CD4-positive, alpha-beta T cell treated with Interleukin-15 for 1 hour (primary cell): ENCODE results near the gene S100A10.

Experiments
- DNase-seq: peaks from one replicate; pipeline ENCODE4 v3.0.0-alpha.2; 2020

The S100A10 gene, protein sequence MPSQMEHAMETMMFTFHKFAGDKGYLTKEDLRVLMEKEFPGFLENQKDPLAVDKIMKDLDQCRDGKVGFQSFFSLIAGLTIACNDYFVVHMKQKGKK

DNA sequence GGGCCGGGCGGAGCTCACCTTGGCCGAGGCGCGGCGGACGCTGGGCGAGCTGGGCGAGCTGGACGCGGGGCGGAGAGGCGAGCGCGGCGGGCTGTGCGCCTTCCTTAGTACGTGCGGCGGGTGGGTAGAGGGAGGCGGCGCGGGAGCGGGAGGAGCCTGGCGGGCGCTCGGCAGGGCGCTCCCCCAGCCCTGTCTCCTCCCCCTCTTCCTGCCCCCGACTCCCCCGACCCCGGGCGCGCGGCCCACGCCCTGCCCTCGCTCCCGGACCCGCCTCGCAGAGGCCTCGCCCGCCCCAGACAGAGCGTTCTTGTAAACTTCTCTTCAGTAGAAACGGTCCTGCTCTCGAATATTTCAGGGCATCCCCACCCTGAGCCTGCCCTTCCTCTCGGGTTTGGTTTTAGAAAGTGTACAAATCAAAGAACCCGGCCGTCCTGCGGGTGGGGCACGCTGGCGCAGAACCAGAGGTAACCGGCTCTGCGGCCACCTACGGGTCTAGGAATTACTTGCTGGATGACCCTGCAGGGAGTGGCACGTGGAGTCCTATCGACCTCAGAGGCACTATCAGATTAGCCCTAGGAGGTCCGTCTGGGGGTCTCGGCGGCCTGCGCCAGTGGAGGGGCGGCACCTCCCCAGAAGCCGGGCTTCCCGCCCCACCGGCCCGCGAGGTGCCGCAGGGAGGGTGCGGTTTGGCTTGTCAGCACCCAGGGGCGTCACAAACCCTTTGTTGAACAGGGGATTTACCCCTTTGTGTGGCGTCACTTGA is at the start of gene S100A10:
Gene S100A10 (minus strand): TSS at position 126 of the 763 bp plus-strand sequence. CDS start 7,629 bp downstream, outside the sequence.
- peak; percentile 85 for DNase-seq

DNA sequence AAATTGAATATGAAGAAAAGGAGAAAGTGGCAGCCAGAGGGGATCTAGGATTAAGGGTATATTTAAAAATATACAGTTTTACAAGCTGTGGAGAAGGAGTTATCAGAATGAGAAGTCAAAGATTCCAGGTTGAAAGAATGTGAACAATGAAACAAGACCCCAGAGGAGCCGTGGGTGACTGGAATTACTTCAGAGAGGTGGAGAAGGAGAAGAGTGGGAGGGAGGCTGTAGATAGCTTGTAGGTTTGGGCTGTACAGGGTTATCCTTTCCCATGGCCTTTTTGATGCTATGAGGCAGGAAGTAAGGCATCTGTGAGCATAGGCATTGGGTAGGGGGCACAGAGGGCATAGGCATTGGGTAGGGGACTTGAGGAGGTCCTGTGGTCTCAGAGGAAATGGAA is 48.4 kb upstream of the S100A10 start:
- no peak for DNase-seq

DNA sequence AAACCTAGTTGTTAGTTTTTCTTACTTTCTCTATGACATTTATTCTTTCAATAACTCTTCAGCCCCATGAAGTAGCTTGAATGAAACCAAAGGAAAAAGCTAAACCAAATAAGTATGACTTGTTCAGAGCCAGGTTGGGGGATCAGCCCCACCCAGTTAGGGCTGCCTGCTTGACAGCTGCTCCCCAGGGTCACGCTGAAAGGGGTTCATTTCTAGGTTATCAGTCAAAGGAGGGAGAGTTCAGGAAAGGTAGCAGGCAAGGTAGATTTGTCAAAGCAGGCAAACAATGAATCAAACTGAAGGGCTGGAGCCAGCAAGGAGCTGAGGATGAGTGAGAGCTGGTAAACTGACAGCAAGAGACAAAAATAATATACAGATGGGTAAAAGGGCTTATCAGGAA is 46.2 kb upstream of the S100A10 start:
- no peak for DNase-seq

DNA sequence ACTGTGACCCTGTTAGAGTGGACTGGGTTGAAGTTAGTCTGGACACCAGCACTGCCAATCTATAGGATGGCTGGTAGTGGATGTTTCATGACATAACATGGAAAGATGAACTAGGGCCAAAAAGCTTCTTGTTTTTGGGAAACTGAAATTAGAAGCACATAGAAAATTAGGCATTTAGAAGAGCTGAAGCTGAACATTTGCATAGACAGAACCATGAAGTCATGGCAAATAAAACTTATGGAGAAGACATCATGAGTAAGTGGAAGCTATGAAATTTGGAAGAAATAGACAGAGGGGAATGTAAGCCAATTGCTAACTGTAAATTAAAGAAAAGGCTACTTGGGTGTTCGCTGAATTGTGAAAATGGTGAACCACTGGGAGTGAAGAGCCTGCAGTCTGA is 45.8 kb upstream of the S100A10 start:
- DNase-seq = no peak

DNA sequence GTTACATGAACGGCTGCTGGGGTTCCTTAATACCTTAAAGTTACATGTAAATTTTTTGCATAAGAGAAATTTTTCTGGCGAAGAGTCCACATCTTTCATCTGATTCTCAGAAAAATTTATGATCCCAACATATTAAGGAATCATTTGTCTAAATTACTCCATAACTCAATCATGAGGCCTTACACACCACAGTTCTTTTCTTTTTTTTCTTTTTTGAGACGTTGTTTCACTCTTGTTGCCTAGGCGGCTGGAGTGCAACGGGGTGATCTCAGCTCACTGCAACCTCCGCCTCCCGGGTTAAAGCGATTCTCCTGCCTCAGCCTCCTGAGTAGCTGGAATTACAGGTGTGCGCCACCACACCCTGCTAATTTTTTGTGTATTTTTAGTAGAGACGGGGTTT is 45.2 kb upstream of the S100A10 start:
- no peak for DNase-seq

DNA sequence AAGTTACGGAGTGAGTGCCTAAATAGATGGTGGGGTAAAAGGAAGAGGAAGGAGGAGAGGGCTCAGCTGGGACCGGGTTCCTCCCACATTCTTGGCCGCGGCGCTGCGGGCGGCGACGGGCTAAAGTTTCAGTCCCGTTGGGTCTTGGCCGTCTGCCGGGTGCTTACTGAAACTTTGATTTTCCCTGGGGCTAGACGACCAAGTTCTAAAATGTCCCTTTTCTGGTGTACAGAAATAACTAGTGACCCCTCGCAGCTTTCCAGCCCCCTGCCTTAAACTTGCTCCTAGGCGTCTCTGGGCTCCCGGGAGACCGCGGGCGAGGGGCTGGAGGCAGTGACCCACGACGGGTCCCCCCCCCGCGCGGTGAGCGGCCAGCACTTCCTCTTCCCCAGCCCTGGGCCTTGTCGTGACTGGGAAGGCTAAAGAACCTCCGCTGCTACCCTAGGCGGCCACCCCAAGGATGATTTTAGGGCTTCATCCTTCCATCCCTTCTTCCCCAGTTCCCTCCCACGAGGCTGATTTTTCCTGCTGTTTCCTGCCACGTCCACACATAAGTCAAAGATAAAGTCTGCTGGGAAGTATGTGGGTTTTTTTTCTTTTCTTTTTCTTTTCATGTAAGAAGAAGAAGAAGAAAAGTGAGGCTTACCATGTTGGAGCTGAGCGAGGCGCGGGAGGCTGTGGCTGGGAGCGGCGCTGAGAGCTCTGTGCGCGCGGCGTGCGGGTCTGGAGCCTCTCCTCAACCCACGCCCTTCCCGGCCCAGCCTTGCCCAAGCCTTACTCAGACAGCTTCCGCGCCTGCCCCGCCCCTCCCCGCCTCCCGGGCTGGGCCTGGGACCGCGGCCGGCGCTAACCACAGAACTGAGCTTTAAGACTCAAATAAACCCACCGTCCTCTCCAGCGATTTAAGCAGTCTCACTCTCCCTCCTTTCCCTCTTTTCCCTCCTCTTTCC is 42.9 kb upstream of the S100A10 start, which contains the start of gene S100A11:
Gene S100A11 (minus strand): TSS at position 738 of the 950 bp plus-strand sequence. CDS start 89 bp downstream, at position 649.
- DNase-seq = peak; percentile 81

DNA sequence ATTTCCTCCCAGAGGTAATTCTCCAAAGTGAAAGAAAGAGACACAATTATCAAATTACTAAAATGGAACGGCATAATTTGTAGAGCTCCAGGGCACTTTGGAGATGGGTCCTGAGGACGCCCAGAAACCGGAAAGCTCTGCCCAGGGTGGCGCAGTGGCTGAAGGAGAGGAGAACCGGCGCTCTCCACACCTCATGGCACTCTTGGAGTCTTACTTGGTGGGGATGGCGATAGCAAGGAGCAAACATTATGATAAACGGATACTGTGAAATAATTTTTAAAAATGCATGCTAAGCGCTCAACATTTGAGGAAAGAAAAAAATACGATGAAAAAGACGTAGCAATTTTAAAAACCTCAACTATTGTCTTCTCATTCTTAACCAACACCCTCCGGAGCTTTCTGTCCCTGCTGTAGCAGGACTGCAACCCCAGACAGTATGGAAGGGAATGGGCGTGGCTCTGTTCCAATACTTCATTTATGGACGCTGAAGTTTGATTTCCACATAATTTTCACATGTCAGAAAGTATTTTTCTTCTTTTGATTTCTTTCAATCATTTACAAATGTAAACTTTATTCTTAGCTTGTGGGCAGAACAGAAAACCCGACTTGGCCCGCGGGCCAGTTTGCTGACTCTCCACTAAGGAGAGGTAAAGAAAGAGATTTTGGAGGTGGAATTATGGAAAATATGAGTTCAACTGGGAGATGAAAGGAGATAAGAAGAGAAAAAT is 42.0 kb upstream of the S100A10 start:
- DNase-seq = no peak

DNA sequence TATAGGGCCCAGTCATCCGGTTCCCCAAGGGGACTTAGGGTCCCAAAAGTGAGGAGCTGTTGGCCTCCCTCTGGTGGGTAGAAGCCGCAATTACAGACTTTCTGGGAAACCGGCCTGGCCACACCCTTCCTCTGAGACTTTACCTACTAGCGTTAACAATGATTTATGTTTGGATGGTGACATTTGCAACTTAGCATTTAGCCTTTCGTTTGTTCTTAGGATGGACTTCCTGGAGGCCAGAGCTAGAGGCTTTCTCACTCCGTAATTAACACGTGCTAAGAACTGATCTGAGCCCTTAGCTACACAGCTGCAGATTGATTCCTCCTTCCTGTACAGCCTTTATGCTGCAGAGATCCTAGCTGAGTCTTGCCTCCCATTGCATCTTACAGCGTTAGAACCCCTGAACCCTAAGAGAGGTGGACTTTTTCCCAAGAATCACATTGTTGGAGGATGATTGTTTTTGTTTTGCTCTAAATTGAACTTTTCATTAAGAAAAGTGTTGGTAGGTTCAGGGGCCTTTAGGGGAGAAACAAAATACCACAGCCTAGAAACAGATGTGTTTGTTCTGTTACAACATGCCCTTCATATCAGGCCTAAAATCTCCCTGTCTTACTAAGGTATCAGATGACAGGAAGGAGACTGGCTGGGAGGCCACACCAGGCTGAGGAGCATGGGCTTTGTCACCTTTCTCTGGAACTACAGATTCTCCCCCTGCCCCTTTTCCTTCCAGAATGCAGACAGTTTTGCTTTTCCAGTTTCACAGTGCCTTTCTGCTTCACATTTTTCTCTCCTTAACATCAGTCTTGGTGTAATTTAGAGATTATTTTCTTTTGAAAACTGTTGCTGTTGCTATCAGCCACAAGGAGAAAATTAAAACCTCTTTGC is 41.2 kb upstream of the S100A10 start:
- peak; percentile 72 for DNase-seq

DNA sequence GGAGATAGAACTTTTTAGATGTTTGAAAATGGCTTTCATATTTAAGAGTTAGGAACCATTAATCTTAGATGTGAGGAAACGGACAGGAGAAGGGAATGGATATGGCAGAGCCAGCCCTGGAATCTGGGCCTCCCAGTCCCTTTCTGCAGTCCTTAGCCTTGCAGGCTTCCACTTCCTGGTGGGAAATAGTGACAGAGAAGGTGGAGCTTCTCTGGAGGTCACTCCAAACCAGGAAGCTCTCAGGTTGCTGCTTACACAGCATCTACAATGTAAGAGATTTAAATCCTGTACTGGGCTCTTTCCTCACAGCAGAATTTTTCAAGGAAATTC is 40.6 kb upstream of the S100A10 start:
- DNase-seq = no peak

DNA sequence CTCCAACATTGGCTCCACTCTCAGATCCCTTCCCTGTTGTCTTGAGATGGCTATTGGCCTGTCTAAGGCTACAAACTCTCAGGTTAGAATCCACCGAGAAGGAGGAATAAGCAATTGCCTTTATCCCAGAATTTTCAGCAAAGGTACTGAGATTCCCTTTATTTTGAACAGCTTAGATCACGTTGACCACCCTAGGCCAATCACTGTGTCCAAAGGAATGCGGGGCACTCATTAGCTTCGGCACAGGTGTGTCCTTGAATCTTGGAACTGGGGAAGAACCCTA is 36.2 kb upstream of the S100A10 start:
- DNase-seq = no peak

DNA sequence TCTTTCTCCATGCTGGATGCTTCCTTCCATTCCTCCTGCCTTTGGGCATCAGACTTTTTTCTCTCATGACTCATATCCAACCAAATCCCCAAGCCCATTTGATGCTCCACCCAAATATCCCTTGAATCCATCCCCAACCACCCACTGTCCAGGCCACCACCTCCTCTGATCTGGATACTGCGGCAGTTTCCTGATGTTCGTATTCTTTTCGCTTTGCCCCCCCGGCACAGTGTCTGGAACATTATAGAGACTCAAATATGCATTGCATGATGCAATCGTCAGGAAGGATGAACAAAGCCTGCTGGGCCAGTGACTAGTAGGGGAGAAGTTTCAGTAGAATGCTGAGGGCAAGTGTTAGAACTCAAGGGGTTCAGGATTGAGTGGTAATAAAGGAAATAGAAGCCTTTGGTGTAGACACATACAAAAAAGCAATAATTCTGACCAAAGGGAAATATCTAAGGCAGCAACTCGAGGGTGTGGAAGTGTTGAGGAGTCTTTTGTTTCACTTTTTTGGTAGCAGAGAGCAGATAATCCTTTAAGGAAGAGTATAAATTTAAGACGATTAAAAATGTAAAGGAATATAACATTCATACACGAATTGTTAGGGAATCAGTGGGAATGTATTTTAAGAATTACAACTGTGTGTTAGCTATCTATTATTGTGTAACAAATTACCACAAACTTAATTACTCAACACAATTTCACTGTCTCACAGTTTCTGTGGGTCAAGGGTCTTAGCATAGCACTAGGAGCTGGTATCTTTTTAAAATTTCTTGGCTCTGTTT is 35.7 kb upstream of the S100A10 start:
- DNase-seq = no peak

DNA sequence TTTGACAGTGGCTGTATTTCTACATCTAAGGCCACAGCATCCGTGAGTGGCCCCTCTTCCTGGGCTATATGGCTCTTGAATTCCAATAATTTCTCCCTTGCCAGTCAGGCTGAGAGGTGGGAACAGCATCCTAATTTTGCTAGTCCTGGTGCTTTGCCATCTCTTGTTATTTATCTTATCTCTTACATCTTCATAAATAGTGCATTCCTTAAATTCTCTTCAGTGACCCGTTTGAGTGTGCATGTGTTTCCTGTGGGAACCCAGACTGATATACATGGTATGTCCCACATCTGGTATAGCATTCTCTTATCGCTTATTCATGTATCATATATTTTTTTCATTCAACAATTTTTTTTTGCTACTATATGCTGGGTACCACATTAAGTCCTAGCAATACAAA is 33.2 kb upstream of the S100A10 start:
- no peak for DNase-seq

DNA sequence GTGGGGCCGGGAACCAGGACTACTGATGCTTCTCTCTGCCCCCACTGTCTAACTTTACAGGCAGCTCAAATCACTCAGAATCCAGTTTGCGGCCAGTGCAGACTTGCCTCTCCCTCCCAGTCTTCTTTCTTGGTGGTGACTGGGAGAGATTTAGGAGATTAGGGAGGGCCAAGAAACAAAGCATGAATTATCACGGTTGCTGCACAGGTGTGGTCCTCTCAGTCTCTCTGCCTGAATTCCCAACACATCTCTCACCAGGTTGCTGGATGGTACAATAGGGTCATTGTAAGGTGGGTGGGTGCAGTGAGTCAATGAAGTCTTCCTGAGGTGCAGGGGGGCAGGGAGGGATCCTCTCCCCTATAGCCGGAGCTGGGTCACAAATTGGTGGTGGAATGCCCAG is 30.6 kb upstream of the S100A10 start:
- DNase-seq = no peak

DNA sequence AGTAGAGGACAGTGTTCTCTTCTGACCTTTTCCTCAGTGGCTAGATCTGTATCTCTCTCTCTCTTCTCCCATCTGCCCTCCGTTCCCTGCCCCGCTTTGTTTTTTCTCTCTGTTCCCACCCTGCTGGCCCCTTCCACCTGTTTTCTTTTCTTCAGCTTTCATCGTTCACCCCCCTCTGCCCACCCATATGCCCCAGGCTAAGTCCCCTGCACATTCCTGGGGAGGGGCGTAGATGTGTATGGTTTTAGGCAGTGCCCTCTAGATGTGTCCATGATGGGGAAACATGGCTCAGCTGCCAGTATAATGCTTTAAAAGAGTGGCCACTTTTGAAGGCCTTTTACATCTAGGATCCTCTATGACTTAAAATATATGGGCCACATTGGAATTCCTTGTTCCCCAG is 29.6 kb upstream of the S100A10 start:
- no peak for DNase-seq

DNA sequence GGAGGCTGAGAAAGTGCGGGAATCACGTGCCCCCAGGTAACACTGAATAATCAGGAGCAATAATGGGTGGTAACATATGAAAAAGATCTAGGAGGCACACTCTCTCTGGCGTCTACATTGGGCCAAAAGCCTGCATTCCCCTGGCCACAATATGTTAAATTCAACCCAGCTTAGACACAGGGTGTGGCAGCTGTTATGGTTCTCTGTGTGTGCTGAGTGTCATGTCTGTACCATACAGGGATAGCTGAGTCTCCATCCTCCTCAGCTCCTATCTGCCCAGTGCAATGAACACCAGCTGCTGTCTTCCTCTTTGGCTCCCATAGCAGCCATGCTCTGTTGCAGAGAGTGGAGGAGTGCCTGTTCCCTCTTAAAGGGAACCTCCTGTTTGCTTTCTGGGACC is 28.8 kb upstream of the S100A10 start:
- DNase-seq = no peak

DNA sequence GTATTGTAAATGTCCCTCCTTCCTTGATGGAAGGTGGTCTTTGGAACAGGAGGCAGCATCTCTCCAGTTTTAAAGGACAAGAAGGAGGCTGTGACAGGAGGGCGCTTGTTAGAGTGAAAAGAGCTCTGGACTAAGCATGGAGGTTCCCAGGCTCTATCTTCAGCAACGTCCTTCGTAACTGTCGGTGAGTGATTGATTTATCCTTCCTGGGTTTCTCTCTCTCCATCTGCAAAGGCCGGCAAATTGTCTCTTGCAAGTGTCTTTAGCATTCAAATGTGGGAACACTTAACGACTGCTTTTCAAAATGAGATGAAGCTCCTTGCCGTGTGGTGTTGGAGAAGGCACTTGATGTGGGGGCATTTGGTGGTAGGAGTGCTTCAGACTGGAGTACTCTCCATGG is 27.9 kb upstream of the S100A10 start:
- no peak for DNase-seq

DNA sequence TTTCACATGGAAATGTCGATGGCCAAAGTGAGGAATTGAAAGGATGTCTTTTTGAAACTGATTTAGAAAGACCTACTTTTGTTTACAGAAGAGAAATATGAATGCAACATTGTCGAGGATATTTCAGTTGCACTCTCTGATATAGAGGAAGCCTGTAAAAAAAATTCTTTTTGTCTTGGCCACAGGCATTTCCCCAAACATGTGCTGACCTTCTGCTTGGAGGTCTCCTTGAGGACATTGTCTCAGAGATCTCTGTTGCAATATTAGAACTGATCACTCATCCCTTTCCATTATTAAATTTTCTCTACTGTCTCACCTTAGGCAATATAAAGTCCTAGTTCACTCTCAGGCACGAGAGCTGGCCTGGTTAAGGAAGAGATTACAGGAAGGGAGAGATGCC is 27.2 kb upstream of the S100A10 start:
- DNase-seq = no peak

DNA sequence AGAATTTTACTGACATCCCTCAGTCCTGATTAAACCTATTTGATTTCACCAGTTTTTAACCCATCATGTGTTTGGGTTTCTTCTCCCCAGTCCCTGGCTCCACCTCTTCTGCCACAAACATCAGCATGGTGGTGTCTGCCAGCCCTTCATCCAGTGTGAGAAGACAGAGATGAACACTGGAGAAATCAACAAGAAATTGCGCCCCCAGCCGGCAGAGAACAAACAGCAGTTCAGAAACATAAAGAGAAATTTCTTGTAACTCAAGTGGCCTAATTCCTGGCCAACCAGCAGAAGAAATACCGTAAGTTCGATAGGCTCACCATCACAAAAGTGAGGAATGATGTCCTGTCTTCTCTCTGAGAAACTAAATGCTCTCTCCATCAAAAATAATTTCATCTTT is 24.9 kb upstream of the S100A10 start:
- no peak for DNase-seq

DNA sequence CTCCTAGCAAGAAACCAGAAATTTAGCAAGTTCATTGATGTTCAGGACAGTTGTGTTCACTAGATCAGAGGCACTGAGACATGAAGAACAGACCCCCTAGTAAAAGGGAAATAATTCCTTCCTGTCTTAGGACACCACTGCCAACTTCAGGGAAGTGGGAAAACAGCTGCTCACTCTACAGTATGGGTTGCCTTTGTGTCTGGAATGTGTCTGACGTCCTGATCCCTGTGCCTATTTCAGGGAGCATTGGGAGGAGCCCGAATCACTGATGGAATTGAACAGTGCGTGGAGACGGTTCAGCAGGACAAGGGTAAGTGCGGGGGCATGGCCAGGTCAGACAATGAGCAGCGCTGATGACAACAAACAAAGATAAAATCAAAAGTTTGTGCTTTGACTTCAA is 22.1 kb upstream of the S100A10 start:
- DNase-seq = no peak

DNA sequence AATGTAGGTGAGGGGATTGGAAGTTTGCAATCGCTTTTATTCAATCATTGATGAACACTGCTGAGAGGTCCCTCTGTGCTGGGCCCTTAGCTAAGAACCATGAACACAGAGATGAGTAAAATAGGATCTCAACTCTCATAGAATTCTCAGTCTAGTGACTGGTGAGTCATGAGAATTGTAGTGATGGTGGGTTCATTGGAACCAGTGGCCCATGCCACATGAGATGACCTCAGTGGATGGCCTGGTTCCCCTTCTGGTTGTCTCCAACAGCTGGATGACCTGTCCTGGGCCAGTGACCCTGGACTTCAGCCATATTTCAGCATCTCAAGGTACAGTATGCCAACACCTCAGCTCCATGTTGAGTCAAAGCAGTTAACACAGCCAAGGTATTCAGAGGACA is 21.3 kb upstream of the S100A10 start:
- no peak for DNase-seq

DNA sequence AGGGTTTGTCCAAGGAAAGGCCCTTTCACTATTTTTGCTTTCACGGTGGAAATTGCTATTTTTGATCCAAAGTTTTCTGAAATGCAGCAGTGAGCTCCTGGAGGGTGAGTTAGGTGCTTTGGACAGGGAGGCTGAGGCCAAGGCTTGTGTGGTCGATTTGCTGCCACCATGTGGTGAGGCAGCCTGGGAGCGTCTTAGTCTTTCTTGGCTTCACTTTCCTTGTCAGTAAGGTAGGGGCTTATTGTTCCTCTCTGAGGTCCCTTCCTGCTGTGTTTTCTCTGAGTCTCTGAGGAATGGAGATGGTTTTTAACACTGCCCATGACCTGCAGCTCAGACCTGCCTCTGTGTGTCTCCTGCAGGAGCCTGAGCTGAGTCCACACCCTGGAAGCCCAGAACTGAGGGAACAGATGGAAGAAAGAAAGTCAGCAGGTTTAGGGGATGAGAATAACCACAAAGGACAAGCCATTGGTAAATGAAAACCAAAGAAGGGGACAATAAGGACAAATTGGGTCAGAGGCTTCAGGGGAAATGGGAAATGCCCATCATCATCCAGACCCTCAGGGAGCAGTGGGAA is 20.1 kb upstream of the S100A10 start:
- DNase-seq = peak; percentile 47
